Bronchial epithelial cell (primary cell): ENCODE data around the gene LRP5. TPM values are rescaled to one million over a fixed set of nuclear protein-coding genes. Genes with fewer than 3 reads are reported as not detected.
A peak's percentile ranks its signal among the peaks of the same experiment; 100 is the strongest.

Experiments
- DNase-seq: peaks from one replicate; pipeline ENCODE4 v3.0.0-alpha.2; 2010; ENCODE audit warnings: low read depth
- FAIRE-seq: peaks from 2 replicates; lab custom pipeline; 2011; peaks lifted over from hg19 to GRCh38; lab: Jason Lieb, UNC
- H3K27me3 ChIP-seq: 2 replicates; pipeline ENCODE4 v1.5.1; 2011; ENCODE audit warnings: low read length; ENCODE audit not compliant: control insufficient read depth, insufficient read depth
- H3K36me3 ChIP-seq: 2 replicates; pipeline ENCODE4 v1.5.1; 2011; ENCODE audit warnings: low read length; ENCODE audit not compliant: control insufficient read depth, insufficient read depth
- H3K4me3 ChIP-seq: 2 replicates; pipeline ENCODE4 v1.5.1; 2011; ENCODE audit warnings: mild to moderate bottlenecking, low read depth, low read length, control low read depth
- total RNA-seq: library from RNA; depleted of rRNA; stranded (reverse); fragments of >200 nt; gene quantifications from 2 replicates; pipeline ENCODE4 v1.2.1, GENCODE V29; 2014
- TF ChIP-seq, protein P1 (sequence below): IDR thresholded peaks from 2 replicates; pipeline ENCODE4 v1.5.1; 2011; ENCODE audit warnings: mild to moderate bottlenecking, moderate library complexity, low read length, control low read depth, inconsistent platforms; ENCODE audit not compliant: insufficient read depth, severe bottlenecking

LRP5 gene
- 17.0 and 21.6 TPM in 2 replicates for total RNA-seq

DNA sequence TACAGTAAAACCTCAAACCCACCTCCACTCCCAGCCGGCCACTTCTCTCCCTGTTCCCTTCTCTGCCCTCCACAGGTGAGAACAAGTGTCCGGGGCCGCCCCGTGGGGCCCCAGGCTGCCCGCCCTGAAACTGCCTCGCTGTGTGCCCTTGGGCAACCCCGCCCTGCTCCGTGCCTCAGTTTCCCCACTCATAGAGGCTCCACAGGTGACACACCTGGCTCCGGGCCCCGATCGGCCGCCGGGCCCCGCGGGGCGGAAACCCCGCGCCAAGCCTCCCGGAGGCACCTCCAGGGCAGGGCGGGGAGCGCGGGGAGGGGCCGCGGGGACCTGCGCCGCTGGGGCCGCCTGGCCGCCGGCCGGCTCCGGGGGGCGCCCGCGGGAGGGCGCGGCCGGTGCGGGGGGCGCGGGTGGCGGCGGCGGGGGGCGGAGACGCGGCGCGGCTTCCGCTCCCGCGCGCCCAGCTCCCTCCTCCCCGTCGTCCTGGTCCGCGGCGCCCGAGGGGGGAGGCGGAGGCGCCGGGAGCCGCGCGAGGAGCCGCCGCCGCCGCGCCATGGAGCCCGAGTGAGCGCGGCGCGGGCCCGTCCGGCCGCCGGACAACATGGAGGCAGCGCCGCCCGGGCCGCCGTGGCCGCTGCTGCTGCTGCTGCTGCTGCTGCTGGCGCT, at the start of gene LRP5:
LRP5 (plus strand) TSS at position 475 of the 663 bp plus-strand sequence; CDS start at position 599, 124 bp downstream.
- no peak for FAIRE-seq

DNA sequence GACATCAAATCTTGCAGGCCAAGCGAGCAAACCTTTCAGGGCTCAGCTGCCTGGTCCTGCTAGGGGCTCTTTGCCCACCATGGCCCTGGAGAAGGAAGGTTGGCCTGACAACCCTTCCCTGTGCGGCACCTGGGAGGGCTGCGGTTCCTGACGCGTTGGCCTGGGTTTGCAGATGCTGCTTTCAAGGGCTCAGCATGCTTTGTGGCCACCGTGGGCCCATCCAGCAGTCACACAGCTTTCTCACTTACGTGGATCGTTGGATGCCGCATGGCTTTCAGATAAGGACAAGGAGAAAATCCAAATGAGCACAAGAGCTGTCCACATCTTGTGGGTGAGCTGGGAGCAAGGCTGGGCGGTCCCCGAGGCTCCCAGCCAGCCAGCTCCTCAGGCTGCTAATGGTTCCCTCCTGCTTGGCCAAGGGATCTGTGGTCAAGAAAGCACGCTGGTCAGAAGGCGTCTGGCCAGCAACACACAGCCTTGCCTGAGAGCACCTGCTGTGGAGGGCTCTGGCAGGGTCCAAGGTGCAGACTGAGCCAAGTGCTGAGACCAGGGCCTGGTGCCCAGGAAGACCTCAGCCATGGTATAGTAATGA, 48.9 kb upstream of the LRP5 start:
- peaks cover 33% of the 10 kb centered on the region for H3K36me3 ChIP-seq
- FAIRE-seq (no peak), DNase-seq (no peak)
- TF ChIP-seq, protein P1, sequence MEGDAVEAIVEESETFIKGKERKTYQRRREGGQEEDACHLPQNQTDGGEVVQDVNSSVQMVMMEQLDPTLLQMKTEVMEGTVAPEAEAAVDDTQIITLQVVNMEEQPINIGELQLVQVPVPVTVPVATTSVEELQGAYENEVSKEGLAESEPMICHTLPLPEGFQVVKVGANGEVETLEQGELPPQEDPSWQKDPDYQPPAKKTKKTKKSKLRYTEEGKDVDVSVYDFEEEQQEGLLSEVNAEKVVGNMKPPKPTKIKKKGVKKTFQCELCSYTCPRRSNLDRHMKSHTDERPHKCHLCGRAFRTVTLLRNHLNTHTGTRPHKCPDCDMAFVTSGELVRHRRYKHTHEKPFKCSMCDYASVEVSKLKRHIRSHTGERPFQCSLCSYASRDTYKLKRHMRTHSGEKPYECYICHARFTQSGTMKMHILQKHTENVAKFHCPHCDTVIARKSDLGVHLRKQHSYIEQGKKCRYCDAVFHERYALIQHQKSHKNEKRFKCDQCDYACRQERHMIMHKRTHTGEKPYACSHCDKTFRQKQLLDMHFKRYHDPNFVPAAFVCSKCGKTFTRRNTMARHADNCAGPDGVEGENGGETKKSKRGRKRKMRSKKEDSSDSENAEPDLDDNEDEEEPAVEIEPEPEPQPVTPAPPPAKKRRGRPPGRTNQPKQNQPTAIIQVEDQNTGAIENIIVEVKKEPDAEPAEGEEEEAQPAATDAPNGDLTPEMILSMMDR, result no peak
- no peaks in the 10 kb centered on the region for H3K27me3 ChIP-seq
- H3K4me3 ChIP-seq, result no peak overlapping the region

More for the DNA sequence above, at the start of gene LRP5:
- Histone ChIP-seq H3K4me3 (peak within 1 kb of the TSS; percentile 55), H3K36me3 (no peaks in the 10 kb centered on the region), H3K27me3 (no peaks in the 10 kb centered on the region)
- TF ChIP-seq, protein P1, result no peak
- no peak for DNase-seq

DNA sequence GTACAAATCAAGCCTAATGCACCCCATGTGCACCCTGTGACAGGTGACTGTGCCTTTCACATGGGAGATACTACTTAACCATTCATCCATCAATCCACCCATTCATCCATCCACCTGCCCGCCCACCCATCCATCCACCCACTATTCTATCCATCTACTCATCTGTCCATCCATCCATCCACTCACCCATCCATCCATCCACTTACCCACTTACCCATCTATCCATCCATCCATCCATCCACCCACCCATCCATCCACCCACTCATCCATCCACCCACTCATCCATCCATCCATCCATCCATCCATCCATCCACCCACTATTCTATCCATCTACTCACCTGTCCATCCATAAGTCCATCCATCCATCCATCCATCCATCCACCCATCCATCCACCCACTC, 48.1 kb upstream of the LRP5 start:
- H3K4me3 ChIP-seq, result no peak overlapping the region
- TF ChIP-seq, protein P1, result no peak
- peaks cover 33% of the 10 kb centered on the region for H3K36me3 ChIP-seq
- H3K27me3 ChIP-seq, result no peaks in the 10 kb centered on the region
- no peak for FAIRE-seq
- DNase-seq, result no peak

DNA sequence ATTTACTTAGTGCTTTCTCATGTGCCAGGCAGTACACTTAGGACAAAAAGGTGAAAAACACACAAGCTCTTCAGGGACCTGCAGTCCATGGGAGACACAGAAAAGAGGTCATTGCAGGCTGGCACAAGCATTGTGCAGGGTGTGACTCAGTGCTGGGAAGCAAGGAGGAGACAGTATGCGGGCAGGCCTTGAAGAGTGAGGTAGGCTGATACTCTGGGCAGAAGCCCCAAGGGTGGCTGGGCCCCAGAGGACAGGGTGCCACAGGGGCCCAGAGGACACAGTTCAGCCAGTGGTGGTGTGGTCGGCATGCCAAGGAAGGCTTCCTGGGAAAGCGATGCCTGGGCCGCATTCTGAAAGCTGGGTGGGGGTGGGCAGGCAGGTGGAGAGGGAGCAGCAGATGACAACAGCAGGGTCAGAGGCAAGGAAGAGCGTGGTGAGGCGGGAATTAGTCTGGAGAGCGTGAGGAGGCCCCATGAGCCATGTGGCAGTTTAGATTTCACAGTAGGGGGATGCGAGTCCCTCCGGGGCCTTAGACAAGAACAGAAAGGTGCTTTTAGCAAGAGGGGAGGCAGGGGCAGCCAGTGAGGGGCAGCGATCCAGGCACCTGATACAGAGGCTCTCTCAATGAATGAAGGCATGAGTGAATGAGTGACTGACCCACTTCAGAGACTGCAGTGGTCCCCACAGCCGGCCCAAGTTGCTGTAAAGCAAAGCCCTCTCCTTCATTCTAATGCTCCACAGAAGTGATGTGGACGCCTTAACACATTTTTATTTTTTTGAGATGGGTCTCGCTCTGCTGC, 47.5 kb upstream of the LRP5 start:
- H3K36me3 ChIP-seq, result peaks cover 33% of the 10 kb centered on the region
- FAIRE-seq, result no peak

DNA sequence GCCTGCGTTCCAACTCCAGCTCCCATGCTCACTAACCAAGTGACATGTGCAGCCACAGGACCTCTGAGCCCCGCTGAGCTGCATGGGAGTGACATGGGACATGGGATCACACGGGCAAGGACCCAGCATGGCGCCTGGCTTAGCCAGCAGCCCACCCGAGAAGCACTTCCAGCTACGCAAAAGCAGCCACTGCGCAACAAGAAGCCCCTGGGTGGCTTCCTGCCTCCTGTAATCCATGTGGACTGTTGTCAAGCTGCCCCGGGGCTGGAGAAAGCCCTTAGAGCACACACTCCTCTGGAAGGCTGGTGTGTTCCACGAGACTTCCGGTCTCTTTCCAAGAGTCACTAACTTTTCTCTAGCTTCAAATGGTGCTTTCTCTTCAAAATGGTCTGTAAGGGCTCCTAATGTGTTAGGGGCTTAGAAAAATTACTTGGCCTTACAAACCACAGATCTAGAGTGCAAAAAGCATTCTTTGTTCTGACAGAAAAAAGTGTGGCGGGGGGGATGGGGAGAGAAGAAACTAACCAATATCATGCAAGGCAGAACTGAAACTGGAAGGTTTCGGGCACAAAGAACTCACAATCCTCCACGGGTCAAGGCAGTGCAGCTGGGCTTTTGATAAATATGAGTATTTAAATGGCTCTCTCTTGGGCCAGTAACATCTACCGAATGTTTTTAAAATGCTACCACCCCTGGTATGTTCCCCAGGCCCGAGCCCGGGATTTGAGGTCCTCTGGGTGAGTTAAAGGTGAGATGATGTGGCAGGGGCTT, 46.1 kb upstream of the LRP5 start:
- no peaks in the 10 kb centered on the region for H3K27me3 ChIP-seq
- TF ChIP-seq, protein P1, result no peak
- no peak for FAIRE-seq
- peaks cover 33% of the 10 kb centered on the region for H3K36me3 ChIP-seq
- no peak overlapping the region for H3K4me3 ChIP-seq
- no peak for DNase-seq

More for the DNA sequence above, 47.5 kb upstream of the LRP5 start:
- Histone ChIP-seq H3K4me3 (no peak overlapping the region), H3K27me3 (no peaks in the 10 kb centered on the region)
- TF ChIP-seq, protein P1, result no peak
- peak; percentile 7 for DNase-seq
